GM21717 (cell line): ENCODE results near the gene ADARB1.

Source experiments
- ATAC-seq: cut with Tn5 transposase; IDR thresholded peaks from one replicate; pipeline ENCODE4 v1.9.1; 2021; ENCODE audit warnings: mild to moderate bottlenecking, moderate library complexity; ENCODE audit not compliant: unreplicated experiment

ADARB1 gene

DNA sequence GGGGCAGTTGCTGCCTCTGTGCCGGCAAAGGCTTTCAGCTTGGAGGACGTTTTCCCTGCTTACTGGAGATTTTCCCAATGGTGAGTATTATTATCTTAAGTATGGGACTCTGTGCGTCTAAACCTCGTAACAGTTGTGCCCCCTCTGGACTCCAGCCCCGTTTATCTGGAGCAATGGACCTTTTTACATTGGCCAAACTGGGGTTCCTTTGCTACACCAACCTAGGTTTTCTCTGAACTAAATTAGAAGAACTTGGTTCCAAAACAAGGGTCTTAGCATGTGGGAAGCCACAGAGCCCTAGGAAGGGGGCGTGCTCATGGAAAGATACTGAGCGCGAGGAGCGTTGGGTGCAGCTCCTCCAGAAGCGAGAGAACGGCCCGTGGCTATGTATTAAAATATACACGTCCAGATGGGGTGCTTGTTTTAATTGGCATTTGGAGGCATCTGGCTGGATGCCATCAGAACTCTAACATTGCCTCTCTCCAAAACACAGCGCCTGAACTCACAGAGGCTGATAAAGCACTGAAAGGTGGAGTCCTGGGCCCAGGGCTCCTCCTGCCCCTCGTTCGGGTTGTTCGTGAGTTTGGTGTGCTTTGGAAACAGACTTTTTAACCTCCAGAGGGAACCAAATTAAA, 184.9 kb downstream of the ADARB1 start:
- ATAC-seq = no peak

DNA sequence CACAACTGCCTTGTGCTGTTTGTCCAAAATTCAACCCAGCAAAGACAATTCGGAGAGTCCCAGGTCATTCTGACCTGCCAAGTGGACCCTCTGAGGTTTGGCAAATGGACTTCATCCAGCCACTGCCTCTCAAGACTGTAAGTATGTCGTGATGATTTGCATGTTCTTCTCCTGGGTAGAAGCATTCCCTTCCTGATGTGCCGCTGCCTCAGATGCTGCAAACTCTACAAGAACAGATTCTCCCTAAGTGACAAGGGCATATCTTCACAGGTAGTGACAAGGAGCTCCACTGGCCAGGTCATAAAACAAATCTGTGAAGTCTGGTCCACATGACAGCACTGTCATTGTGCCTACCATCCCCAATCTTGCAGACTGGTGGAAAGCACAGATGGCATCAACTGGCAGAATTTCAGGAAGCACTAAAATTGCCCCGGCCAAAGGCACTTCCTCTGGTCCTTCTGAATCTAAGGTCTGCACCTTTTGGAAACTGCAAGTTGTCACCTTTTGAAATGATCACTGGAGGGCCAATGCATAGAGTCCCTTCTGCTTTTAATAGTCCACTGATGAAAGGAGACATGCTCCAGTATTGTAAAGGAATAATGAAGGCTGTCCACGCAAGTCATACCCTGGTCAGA, 185.9 kb downstream of the ADARB1 start:
- ATAC-seq = no peak

DNA sequence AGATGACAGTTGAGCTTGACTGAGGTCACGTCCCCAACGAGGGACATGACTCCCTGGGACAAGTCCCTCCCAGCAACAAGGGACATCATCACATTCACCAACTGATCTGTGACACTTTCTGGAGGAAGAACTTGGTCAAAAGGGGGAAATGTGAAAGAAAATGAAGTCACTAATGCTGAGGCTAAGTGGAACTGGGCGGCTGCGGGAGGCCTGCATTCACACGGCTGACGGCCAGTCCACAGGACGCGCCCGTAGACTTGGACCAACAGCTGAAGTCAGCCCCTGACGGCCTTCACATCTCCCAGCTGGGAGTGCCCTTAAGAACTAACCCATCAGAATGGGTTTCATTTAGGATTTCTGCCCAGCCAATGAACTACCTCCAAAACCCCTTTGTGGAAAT, 186.7 kb downstream of the ADARB1 start:
- no peak for ATAC-seq

DNA sequence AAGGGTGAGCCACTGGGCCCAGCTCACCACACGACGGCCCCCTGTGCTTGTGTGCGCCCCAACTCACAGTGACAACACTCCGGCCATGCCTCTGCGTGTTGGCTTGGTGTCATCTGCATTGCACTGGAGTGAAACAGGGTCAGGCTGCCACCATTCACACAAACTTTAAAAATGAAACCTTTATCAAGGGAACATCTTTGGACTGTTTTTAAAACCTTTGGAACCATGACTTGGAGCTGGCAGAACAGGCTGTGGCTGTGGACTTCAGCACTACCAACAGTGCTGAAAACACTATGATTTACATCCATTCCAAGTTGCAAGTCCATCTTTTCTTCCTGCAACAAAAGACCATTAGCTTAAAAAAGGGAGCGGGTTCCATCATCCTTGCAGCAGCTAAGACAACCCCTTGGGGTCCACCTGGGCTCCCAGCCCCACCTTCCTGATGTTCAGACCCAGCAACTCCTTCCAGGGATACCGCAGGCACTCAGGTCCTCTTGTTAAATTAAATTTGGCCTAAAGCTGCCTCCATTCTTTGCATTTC, 187.7 kb downstream of the ADARB1 start:
- ATAC-seq = no peak

DNA sequence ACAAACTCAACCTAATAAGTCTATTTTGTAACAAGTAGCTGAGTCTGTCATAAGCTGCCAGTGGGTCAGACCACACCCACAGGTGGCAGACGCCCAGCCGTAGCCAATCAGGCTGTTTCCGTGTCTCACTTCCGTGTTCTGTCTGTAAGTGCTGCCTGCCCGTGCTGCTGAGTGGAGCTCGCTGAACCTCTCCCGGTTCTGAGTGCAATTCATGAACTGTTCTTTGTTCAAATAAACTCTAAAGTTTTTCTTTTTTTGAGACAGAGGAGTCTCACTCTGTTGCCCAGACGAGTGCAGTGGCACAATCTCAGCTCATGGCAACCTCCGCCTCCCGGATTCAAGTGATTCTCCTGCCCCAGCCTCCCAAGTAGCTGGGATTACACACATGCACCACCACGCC, 188.2 kb downstream of the ADARB1 start:
- no peak for ATAC-seq

DNA sequence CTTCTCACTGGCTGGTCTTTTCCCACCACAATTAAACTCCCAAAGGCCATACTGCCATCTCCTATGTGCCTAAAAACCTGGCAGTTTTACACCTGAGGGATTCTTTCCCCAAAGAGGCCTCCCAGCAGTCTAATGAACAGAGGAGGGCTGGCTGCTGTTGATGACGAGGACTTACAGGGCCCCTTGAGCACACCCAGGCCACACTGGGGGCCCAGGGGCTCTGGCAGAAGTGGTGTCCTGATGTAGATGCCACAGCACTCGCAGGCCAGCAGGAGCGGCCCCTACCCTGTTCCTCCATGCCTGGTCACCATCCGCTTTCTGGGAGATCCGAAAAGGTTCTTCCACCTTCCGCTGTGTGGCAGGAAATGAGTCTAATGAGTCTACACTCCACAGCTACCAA, 189.2 kb downstream of the ADARB1 start:
- ATAC-seq = no peak

DNA sequence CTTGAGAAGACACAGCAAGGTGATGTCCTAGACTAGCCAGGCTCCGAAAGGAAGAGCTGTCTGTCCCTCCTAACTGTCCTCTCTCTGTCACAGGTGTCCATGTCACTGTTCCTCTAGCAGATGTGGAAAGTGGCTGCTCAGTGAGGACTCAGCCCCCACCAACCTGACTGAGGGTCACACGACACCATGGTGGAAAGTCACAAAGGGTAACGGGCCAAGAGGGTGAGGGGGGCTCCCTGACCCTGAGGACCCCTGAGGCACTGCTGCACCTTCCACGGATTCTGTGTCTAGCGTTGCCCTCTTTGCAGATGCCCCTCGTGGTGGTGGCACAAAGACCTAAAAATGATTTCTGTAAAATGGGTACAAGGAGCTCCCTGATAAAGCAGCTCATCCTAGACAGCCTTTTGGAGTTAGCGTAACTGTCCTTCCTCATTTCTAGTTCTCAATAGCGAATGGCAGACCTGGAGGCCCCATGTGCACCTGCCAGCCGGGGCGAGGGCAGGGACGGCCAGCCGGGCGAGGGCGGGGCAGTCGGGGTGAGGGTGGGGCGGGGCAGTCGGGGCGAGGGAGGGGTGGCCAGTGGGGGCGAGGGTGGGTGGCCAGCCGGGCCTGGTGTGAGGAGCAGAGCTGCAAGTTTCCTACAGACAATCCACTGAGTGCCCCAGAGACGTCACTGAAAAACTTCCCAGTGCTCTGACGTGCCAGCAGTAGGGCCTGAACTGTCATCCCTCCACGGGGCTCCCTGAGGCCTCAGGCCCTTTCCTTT, 189.9 kb downstream of the ADARB1 start:
- ATAC-seq = no peak

DNA sequence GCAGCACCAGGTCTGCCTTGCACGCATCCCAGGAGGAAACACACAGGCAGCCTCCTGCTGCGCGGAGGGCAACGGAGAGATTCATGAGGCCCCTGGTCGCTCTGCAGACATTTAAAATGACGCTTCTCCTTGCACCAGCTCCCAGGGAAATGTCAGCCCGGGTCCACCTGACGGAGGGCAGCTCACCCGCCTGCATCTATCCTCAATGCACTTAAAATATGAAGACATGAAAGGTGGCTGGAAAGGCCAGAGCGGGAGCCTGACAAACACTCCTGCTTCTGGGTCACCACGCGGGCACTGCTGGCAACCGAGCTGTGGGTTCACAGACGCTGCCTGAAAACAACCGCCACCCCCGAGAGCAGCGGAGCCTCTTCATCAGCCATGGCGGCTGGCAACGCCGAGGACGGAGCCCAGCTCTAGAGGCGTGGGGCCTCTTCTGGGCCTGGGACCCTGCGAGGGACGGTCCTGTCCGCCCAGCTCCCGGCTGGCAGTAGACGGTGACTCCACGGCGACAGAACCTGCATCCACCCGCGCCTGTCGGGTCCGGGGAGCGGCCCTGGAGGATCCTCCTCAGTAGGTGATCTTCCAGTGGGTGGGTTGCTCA, 190.6 kb downstream of the ADARB1 start:
- no peak for ATAC-seq

DNA sequence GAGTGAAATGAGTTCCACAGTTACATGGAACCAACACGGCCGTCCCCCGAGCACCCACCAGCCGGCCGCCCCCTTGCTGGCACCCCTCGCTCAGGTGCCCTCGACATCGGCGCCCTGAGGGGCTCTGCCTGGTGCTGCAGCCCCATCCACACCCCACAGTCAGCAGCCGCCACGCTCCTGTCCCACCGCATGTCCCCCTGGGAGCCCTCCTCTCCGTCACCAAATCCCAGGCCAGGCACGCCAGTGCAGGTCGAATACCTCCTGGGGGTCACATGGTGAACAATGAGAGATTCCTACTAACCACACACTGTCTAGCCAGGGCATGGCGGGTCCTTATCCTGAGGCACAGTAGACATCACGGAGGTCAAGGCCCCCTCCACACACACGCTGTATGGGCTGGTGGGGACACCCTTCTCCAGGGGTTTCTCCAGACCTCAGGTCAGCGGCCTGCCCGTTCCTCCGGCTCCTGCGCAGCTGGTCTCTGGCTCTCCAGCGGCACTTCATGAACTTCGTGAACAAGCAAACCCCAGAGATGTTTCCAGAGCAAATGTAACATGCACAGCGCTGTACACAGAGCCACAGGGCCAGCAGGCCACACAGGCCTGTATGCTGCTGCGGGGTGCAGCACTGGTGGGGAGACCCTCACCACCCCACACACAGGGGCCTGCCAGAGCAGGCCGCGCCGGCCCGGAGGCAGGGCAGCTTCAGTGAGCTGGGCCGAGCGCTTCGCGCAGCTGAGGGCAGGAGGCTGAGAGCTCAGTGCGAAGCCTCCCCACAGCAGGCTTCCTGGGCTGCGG, 191.5 kb downstream of the ADARB1 start:
- ATAC-seq = no peak

DNA sequence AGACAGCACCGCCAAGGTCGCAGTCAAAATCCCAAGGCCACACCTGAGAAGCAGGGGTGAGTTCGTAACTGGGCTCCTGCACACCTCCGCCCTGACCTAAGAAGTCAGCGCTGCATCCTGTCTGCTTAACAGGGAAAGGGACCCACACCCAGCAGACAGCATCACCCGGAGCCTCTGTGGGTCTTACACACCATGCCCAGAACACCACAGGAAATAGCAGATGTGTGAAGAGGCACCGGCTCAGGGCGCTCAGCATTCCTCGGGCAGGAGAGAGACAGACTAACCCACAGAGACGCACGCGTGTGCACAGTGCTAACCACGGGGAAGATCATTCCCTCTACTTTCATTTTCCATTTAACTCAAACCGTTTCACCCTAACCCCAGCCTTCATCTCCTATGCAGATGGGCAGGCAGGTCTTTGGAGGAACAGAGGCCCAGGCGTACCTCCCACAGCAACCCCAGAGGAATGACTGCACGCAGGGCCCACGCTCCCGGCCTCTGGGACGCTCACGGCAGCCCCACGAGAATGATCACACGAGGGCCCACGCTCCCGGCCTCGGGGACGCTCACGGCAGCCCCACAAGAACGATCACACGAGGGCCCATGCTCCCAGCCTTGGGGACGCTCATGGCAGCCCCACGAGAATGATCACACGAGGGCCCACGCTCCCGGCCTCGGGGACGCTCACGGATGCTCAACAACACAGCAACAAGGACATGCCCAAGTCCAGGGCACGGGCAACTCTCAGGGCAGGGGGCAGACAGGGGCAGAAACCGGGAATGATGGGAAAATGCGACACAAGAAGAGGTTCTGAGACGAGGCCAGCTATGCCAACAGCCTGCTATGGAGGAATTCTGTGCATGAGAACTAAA, 192.4 kb downstream of the ADARB1 start:
- no peak for ATAC-seq

DNA sequence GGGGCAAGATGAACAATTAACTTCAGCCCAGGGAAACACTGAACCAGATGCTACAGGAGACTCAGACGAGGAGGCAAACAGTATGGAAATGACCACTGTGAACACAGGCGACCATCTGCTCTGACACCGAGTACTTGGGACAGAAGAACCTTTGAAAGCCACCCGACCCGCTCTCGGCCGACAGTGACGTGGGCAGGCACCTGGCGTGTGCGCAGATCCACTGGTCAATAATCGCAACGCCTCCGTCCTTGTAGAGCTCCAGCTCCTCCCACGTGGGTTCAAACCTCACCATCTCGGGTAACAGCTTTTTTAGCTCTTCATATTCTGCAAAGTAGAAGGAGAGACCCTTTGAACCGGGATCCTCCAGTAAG, 193.0 kb downstream of the ADARB1 start:
- ATAC-seq = no peak

DNA sequence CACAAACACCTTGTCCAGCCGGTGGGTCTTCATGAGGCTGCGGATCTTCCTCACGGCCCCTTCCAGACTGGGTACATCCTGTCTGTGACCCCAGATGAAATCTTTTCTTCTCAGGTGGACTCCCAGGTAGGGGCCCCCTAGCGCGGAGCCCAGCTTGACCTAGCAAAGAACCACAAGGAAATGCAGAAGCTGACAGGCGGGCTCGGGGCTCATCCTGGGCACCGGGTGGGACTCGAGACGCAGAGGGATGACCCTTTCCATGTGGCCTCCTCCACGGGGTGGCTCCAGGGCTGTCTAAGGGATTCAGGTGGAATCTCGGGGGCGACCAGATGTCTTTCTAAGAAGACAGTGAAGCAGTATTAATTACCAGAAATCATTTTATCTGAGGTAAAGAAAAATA, 195.5 kb downstream of the ADARB1 start:
- no peak for ATAC-seq

DNA sequence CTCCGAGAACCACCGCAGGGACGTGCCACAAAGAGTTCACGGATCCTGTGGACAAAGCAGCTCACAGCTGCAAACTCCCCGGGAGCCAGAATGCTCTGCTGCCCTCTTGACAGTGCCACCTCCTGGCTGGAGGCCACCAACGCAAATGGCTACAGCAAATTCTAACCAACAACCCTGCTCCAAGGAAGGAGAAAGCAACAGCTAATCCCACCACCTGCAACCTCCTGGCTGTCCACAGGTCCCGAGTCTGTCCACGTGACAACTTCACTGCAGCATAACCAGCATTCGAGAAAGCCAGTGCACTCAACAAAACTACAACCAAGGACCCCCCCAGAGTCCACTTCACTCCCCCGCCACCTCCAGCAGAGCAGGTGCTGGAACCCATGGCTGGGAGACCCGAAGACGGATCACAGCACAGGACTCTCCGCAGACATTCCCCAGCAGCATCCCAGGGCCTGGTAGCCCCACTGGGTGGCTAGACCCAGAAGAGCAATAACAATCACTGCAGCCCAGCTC, 196.0 kb downstream of the ADARB1 start:
- ATAC-seq = no peak
